Panc1 (cell line): ENCODE measurements around the gene PRKCA.

ENCODE experiments used
- CTCF ChIP-seq: fragments of 450-650 bp; IDR thresholded peaks from 2 replicates; pipeline ENCODE4 v1.5.1; 2017; ENCODE audit warnings: mild to moderate bottlenecking
- POLR2AphosphoS5 ChIP-seq: IDR thresholded peaks from 2 replicates; pipeline ENCODE4 v1.6.1; 2012; ENCODE audit warnings: mild to moderate bottlenecking, low read depth, low read length, moderate library complexity
- REST ChIP-seq, 2 experiments: IDR thresholded peaks; 2 replicates each; pipeline ENCODE4 v1.6.1; 2011 to 2012; ENCODE audit warnings: low read depth in 2 of 2, control low read depth in 1 of 2, low read length in 1 of 2, mild to moderate bottlenecking in 1 of 2, moderate library complexity in 1 of 2; ENCODE audit not compliant: insufficient read depth in 1 of 2

DNA sequence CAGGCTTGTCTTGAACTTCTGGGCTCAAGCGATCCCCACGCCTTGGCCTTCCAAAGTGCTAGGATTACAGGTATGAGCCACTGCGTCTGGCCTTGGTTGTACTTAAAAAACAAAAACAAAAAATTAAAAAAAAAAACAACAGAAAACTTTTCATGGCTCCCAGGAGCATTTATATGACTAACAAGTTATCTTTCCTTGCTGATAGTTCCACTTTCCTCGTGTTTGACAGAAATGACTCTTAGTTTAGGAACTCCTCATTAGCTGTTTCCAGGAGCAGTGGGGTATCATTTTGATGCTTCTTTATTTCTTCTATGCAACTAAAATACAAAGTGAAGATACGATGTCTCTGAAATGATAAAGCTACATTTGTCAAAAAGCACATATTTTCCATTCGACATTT lies 165.4 kb downstream of the PRKCA start:
- TF ChIP-seq CTCF = no peak
- no peak for TF ChIP-seq REST (IDR thresholded peaks at IDR 0.05; ENCODE audit: insufficient read depth in 1 of 2, low read depth in 2 of 2, low read length in 1 of 2)
- TF ChIP-seq POLR2AphosphoS5 = no peak
